ENCODE results near the gene LRMDA. TPM values are rescaled to one million over a fixed set of nuclear protein-coding genes. Genes with fewer than 3 reads are reported as not detected.

Gene LRMDA
- total and polyA plus RNA-seq, 7 donors: 1.0 to 5.7 (median 2.5) TPM

- H3K27me3 ChIP-seq (ENCODE audit: insufficient read depth in 3 of 3, low read length in 2 of 3): peaks cover 0 to 34% (median 3%) of the 10 kb centered on the region in 3 donors
- no peak for TF ChIP-seq CTCF (IDR thresholded peaks at IDR 0.05)
- no peak for DNase-seq
- H3K36me3 ChIP-seq (ENCODE audit: insufficient read depth in 1 of 2, low read depth in 1 of 2): no peaks in the 10 kb centered on the region
- intact Hi-C loops (cut with DNase I): no loop called here
- H3K4me1 ChIP-seq: no peaks in the 10 kb centered on the region
- H3K4me3 ChIP-seq: no peak overlapping the region
- no peaks in the 10 kb centered on the region for H3K9me3 ChIP-seq
- WGBS, 3 donors: 41 to 51% (median 45%) methylated on average over 3 of the region's 3 CpGs
- no peak for ATAC-seq
- no peak overlapping the region for H3K27ac ChIP-seq
Observed at GRCh38 chr10:75640381-75640780, 209.0 kb downstream of the LRMDA start.

- no peak for DNase-seq
- intact Hi-C loops (cut with DNase I): no loop called here
- H3K27me3 ChIP-seq (ENCODE audit: insufficient read depth in 3 of 3, low read length in 2 of 3): peaks cover 0 to 34% (median 3%) of the 10 kb centered on the region in 3 donors
- WGBS, 3 donors: 90 to 100% (median 94%) methylated on average over 1 of the region's 1 CpG
- no peak for ATAC-seq
- H3K4me3 ChIP-seq: no peak overlapping the region
- H3K27ac ChIP-seq: no peak overlapping the region
- H3K9me3 ChIP-seq: no peaks in the 10 kb centered on the region
- no peak for TF ChIP-seq CTCF (IDR thresholded peaks at IDR 0.05)
- no peaks in the 10 kb centered on the region for H3K4me1 ChIP-seq
- no peaks in the 10 kb centered on the region for H3K36me3 ChIP-seq (ENCODE audit: insufficient read depth in 1 of 2, low read depth in 1 of 2)
Observed at GRCh38 chr10:75640803-75641202, 209.4 kb downstream of the LRMDA start.

- no peak overlapping the region for H3K27ac ChIP-seq
- H3K4me3 ChIP-seq: no peak overlapping the region
- intact Hi-C loops (cut with DNase I): no loop called here
- peaks cover 0 to 2% of the 10 kb centered on the region in 2 donors for H3K36me3 ChIP-seq (ENCODE audit: insufficient read depth in 1 of 2, low read depth in 1 of 2)
- H3K4me1 ChIP-seq: no peaks in the 10 kb centered on the region
- DNase-seq (no peak), ATAC-seq (no peak)
- H3K27me3 ChIP-seq (ENCODE audit: insufficient read depth in 3 of 3, low read length in 2 of 3): peaks cover 0 to 29% (median 3%) of the 10 kb centered on the region in 3 donors
- TF ChIP-seq CTCF (IDR thresholded peaks at IDR 0.05): no peak
- WGBS, 3 donors: 96 to 99% (median 98%) methylated on average over 2 of the region's 2 CpGs
- no peaks in the 10 kb centered on the region for H3K9me3 ChIP-seq
Observed at GRCh38 chr10:75643405-75643804, 212.0 kb downstream of the LRMDA start.

- peaks cover 0 to 2% of the 10 kb centered on the region in 2 donors for H3K36me3 ChIP-seq (ENCODE audit: insufficient read depth in 1 of 2, low read depth in 1 of 2)
- no peaks in the 10 kb centered on the region for H3K9me3 ChIP-seq
- H3K4me3 ChIP-seq: no peak overlapping the region
- TF ChIP-seq CTCF (IDR thresholded peaks at IDR 0.05): no peak
- WGBS, 3 donors: 68 to 70% (median 69%) methylated on average over 5 of the region's 5 CpGs
- DNase-seq (no peak), ATAC-seq (no peak)
- H3K4me1 ChIP-seq: no peaks in the 10 kb centered on the region
- no peak overlapping the region for H3K27ac ChIP-seq
- intact Hi-C loops (cut with DNase I): no loop called here
- H3K27me3 ChIP-seq (ENCODE audit: insufficient read depth in 3 of 3, low read length in 2 of 3): peaks cover 0 to 22% (median under 1%) of the 10 kb centered on the region in 3 donors
Observed at GRCh38 chr10:75643944-75644692, 212.7 kb downstream of the LRMDA start.
